Large intestine (tissue), 3 donors: ENCODE results near the gene PLCL1. TPM values are rescaled to one million over a fixed set of nuclear protein-coding genes. Genes with fewer than 3 reads are reported as not detected.

Experiments used
- DNase-seq, 2 donors: peaks; one replicate each; pipeline versions ENCODE4 v3.0.0 to v3.0.0-alpha.2; 2013
- H3K27ac ChIP-seq: one replicate; pipeline ENCODE4 v1.5.1; 2013; ENCODE audit warnings: low read length
- H3K27me3 ChIP-seq: 2 replicates; pipeline ENCODE4 v1.6.1; 2013; ENCODE audit warnings: low read length; ENCODE audit not compliant: control insufficient read depth, insufficient read depth
- H3K36me3 ChIP-seq: 2 replicates; pipeline ENCODE4 v1.6.1; 2013; ENCODE audit warnings: low read length; ENCODE audit not compliant: control insufficient read depth, insufficient read depth
- H3K4me1 ChIP-seq: one replicate; pipeline ENCODE4 v1.6.1; 2013; ENCODE audit warnings: low read length; ENCODE audit not compliant: control insufficient read depth, insufficient read depth
- H3K4me3 ChIP-seq: one replicate; pipeline ENCODE4 v1.5.1; 2013; ENCODE audit warnings: low read length
- H3K9me3 ChIP-seq: one replicate; pipeline ENCODE4 v1.6.1; 2013; ENCODE audit warnings: mild to moderate bottlenecking, low read depth, low read length, moderate library complexity; ENCODE audit not compliant: control insufficient read depth
- WGBS: methylation state at CpG from one replicate; pipeline ENCODE4 v1.1.5; 2013; ENCODE audit warnings: low lambda C conversion rate; ENCODE audit not compliant: insufficient coverage; 5-methylcytosine and 5-hydroxymethylcytosine counted together
- polyA plus RNA-seq: library from polyadenylated mRNA; unstranded; fragments of 120-200 nt; gene quantifications from one replicate; pipeline ENCODE4 v1.2.1, GENCODE V29; 2013

Gene PLCL1
- polyA plus RNA-seq, 1 donor = 3.3 TPM

DNA sequence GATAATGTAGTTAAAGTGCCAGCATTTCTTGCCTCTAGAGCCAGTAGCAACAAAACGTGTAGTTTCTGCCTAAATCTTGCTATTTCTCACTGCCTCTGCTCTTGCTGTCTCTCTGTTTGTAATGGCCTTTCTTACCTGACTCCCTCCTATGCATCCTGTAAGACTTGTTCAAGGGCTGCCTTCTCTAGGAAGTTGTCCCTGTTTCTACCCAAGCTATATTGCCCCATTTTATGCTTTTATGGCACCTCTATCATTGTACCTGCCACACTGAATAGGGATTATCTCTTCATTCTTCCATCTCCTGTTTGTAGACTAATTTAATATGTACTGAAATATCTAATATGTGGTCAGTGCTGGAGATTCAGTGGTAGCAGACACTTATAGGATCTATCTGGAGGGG is 49.2 kb downstream of the PLCL1 start:
- no peaks in the 10 kb centered on the region for H3K27me3 ChIP-seq
- no peaks in the 10 kb centered on the region for H3K36me3 ChIP-seq
- no CpG with 5 or more reads among the region's 1 CpG for WGBS
- H3K4me1 ChIP-seq = no peaks in the 10 kb centered on the region
- H3K9me3 ChIP-seq = no peaks in the 10 kb centered on the region
- no peak overlapping the region for H3K4me3 ChIP-seq
- H3K27ac ChIP-seq = no peak overlapping the region
- DNase-seq = peak in 1 of 2 donors; percentile 8

DNA sequence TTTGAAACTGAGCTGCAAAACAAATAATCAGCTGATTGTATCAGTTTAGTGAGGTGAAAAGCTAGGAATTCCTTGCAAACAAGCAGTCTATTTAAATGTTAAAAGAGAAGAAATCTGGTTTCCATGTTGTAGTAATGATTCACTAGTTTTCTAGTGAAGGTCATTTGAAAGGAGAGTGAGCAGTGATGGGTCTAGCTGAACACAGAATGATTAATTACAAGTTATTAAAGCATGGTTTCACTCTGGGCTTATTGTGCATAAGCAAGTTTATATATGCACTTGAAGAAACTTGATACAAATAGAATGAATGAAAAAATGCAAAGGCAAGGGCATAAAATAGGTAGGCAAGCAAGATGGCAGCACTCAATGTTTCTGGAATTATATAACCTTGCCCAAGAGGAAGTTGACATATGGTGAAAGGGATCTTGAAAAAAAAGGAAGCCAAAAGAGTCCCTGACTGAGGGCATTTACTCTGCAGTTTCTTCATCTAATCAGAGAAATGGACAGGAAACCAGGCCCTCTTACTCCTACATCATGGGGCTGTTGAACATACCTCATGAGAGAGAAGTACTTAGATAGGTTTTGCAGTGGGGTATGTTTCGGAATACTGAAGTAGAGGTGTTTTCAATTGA is 53.2 kb downstream of the PLCL1 start:
- H3K36me3 ChIP-seq = no peaks in the 10 kb centered on the region
- WGBS = 100% methylated on average over 1 of the region's 1 CpG

DNA sequence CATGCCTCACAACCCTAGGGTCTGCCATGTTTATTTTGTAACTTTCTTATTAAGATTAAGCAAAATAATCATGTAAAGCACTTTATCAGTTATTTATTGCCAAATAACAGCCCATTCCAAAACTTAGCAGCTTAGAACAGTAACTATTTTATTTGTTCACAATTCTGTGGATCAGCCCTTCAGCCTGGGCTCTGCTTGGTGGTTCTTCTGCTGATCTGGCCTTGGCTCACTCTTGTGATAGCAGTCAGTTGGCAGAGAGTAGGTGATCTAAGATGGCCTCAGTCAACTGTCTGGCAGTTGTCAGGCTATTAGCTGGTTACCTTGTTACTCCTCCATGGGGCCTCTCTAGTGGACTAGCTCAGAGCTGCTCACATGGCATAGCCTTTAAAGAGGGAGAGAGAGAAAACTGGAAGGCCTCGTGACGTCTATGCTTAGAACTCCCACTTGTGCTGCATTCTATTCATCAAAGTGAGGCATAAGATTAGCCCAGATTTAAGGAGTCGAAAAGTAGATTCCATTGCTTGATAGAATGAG is 54.3 kb downstream of the PLCL1 start:
- Histone ChIP-seq H3K4me3 (no peak overlapping the region), H3K27me3 (no peaks in the 10 kb centered on the region), H3K27ac (no peak overlapping the region), H3K4me1 (no peaks in the 10 kb centered on the region), H3K36me3 (no peaks in the 10 kb centered on the region), H3K9me3 (no peaks in the 10 kb centered on the region)
- no peak for DNase-seq
- no CpG with 5 or more reads among the region's 3 CpGs for WGBS

More for the DNA sequence above, 53.2 kb downstream of the PLCL1 start:
- no peak for DNase-seq
- H3K9me3 ChIP-seq = no peaks in the 10 kb centered on the region
- H3K27me3 ChIP-seq = no peaks in the 10 kb centered on the region
- no peak overlapping the region for H3K27ac ChIP-seq
- no peak overlapping the region for H3K4me3 ChIP-seq
- no peaks in the 10 kb centered on the region for H3K4me1 ChIP-seq

DNA sequence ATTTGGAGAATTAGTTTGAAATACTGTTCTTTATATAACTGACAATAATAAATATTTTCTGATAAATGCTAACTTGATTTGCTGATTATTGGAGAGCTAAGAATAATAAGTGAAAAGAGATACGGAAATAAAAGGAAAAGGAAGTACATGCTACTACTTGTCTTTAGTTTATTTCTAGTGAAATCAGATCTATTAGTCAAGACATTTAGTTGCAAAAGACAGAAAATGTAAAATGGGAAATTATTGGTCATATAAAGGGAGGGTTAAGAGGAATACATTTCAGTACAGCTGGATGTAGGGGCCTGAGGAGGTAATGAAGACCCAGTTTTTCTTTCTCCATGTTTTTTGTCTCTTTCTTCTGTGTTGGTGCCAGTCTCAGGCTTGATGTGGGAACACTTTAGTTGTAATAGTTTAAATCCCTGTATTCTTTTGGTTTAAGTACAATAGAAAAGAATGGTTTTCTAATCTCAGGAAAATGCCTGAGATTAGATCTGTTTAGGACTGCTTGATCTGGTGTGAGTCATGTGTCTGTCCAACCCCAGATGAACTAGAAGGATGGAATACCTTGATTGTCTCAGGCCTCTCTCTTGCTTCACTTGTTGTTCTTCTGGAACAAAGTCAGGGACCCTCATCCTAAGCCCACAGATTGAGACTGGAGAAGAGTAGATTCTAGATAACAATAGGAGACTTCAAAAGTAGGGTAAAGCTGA is 58.0 kb downstream of the PLCL1 start:
- Histone ChIP-seq H3K27ac (no peak overlapping the region), H3K4me3 (no peak overlapping the region), H3K9me3 (no peaks in the 10 kb centered on the region), H3K4me1 (no peaks in the 10 kb centered on the region), H3K36me3 (no peaks in the 10 kb centered on the region), H3K27me3 (no peaks in the 10 kb centered on the region)
- no peak for DNase-seq
- 100% methylated on average over 1 of the region's 1 CpG for WGBS

DNA sequence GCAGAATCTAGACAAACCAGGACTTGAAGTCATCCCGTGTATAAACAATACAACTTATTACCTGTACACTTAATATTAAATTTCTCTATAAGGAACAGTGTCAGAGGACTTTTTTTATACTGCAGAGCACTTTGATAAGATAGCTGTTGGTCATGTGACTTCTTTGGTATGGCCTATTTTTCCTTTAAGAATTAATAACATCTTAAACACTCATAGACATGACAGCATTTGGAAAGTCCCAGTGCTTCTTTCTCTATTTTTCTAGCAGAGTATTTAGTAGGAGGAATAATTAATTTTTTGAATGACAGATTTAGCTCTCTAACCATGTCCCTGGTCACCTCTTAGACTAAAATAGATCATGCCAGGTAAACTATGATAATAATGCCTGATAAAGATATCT is 59.4 kb downstream of the PLCL1 start:
- Histone ChIP-seq H3K27ac (no peak overlapping the region), H3K4me1 (no peaks in the 10 kb centered on the region), H3K4me3 (no peak overlapping the region), H3K27me3 (no peaks in the 10 kb centered on the region), H3K36me3 (no peaks in the 10 kb centered on the region), H3K9me3 (no peaks in the 10 kb centered on the region)
- no CpG with 5 or more reads among the region's 1 CpG for WGBS
- no peak for DNase-seq

DNA sequence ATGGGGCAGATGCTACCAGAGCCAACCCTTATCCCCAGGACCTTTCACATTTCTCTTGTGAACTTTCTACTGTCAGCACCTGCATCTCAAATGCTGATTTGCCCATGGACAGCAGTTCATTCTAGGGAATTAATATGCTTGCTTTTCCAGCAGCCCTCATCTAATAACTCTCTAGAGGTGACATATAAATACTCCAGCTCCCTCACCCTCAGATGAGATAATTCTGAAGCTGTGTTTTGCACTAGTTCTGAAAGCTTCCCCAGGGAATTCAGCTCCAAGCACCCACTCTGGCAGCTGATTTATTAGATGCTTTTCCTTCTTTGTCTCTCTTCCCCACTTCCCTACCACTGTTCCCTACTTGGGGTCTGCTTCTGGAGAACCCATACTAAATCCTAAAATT is 62.1 kb downstream of the PLCL1 start:
- DNase-seq = no peak
- Histone ChIP-seq H3K4me3 (no peak overlapping the region), H3K36me3 (no peaks in the 10 kb centered on the region), H3K4me1 (no peaks in the 10 kb centered on the region), H3K27me3 (no peaks in the 10 kb centered on the region), H3K9me3 (no peaks in the 10 kb centered on the region), H3K27ac (no peak overlapping the region)

DNA sequence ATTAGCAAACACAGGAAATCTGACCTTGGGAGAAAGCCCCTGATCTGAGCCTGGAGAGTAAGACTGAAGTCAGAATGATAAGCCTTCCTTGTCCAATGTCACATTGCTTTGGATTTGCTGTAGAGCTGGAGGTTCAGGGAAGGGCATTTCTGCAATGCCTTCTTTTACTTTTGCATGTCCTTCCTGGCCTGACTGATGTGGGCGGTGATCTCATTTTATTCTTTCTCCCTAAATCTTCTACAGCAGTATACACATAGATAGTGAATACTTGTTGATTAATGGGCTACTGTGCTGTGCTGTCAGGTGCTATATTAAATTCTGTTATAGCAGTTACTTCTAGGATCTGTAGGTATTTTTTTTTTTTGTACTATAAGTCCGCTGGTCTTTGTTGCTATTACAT is 62.6 kb downstream of the PLCL1 start:
- no peaks in the 10 kb centered on the region for H3K36me3 ChIP-seq
- H3K27ac ChIP-seq = no peak overlapping the region
- H3K4me3 ChIP-seq = no peak overlapping the region
- no peaks in the 10 kb centered on the region for H3K27me3 ChIP-seq
- H3K9me3 ChIP-seq = no peaks in the 10 kb centered on the region
- H3K4me1 ChIP-seq = no peaks in the 10 kb centered on the region
- WGBS = no CpG with 5 or more reads among the region's 2 CpGs
- DNase-seq = no peak

DNA sequence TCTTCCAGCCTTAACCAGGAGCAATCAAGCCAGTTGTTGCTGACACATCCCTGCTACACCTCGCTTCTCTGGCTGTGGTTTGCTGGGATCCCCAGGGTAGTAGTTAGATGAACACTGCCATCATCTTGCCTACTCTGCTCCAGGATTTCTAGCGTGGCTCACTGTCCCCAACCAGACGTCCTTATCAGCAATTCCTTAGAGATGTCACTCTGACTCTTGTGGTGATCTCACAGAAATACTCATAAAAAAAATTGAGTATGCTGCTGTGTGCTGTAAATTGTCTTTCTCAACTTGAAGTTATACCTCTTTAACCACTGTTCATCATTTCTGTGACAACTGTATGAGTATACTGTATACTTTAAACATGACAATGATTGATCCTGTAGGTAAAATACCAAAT is 63.2 kb downstream of the PLCL1 start:
- no peak for DNase-seq
- Histone ChIP-seq H3K4me1 (no peaks in the 10 kb centered on the region), H3K27me3 (no peaks in the 10 kb centered on the region), H3K36me3 (no peaks in the 10 kb centered on the region), H3K4me3 (no peak overlapping the region), H3K9me3 (no peaks in the 10 kb centered on the region), H3K27ac (no peak overlapping the region)
- no CpG with 5 or more reads among the region's 3 CpGs for WGBS

DNA sequence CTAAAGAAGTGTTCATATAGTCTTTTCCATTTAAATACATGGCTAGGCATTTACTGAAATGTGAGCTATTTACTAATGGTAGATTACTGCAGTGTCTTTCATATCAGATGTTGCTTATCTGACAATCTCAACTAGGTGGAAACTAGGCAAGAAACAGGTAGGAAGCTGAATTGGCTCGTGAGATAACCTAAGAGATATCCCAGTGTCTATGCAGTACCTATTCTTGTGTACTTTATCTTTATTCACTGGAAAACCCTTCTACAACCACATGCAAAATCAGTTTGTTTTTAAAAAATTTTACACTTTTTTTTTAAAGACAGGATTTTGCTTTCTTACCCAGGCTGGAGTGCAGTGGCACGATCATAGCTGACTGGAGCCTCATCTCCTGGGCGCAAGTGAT is 63.8 kb downstream of the PLCL1 start:
- H3K27ac ChIP-seq = no peak overlapping the region
- H3K4me3 ChIP-seq = no peak overlapping the region
- H3K9me3 ChIP-seq = no peaks in the 10 kb centered on the region
- H3K27me3 ChIP-seq = no peaks in the 10 kb centered on the region
- no peaks in the 10 kb centered on the region for H3K4me1 ChIP-seq
- 80% methylated on average over 1 of the region's 3 CpGs for WGBS
- no peaks in the 10 kb centered on the region for H3K36me3 ChIP-seq
- no peak for DNase-seq

DNA sequence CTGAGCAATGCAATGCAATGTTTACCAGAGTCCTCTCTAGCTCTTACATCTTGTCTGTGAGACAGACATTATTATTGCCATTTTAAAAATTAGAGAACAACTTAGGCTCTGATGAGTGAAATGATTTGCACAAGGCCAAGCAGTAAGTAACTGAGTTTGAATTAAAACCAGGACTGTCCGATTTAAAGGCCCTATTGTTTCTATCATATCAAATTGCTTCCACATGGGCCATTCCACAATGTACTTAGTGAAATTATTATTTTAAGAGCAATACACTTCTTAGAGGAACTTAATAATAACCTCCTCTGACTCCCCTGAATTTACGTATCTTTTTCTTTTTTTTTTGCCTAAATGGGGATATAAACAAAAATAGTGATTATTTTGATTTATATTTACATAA is 64.6 kb downstream of the PLCL1 start:
- H3K4me3 ChIP-seq = no peak overlapping the region
- DNase-seq = no peak

More for the DNA sequence above, 64.6 kb downstream of the PLCL1 start:
- Histone ChIP-seq H3K27me3 (no peaks in the 10 kb centered on the region), H3K9me3 (no peaks in the 10 kb centered on the region), H3K4me1 (no peaks in the 10 kb centered on the region), H3K27ac (no peak overlapping the region), H3K36me3 (no peaks in the 10 kb centered on the region)
- WGBS = 100% methylated on average over 1 of the region's 2 CpGs
